Keratinocyte (primary cell): ENCODE results near the gene PKHD1. TPM values are rescaled to one million over a fixed set of nuclear protein-coding genes. Genes with fewer than 3 reads are reported as not detected.

Experiments used
- DNase-seq: peaks from one replicate; pipeline ENCODE4 v3.0.0-alpha.2; 2011; ENCODE audit warnings: low read depth, missing footprints, low spot score
- FAIRE-seq: peaks from 2 replicates; lab custom pipeline; 2011; peaks lifted over from hg19 to GRCh38; lab: Jason Lieb, UNC
- H2AFZ ChIP-seq: 2 replicates; pipeline ENCODE4 v1.6.0; 2012; ENCODE audit warnings: low read length, control low read depth, inconsistent platforms; ENCODE audit not compliant: control insufficient read depth
- H3K27ac ChIP-seq: 2 replicates; pipeline ENCODE4 v1.5.1; 2011; ENCODE audit warnings: low read length; ENCODE audit not compliant: control insufficient read depth, insufficient read depth
- H3K27me3 ChIP-seq: 3 replicates; pipeline ENCODE4 v1.6.0; 2011; ENCODE audit warnings: low read length; ENCODE audit not compliant: control insufficient read depth, insufficient read depth; ENCODE audit errors: extremely low read depth
- H3K36me3 ChIP-seq, 2 experiments: 2 replicates in 1 of 2; 3 replicates in 1 of 2; pipeline ENCODE4 v1.5.1; 2011; ENCODE audit warnings: low read length in 2 of 2, mild to moderate bottlenecking in 1 of 2; ENCODE audit not compliant: control insufficient read depth in 2 of 2, insufficient read depth in 2 of 2; ENCODE audit errors: extremely low read depth in 1 of 2
- H3K4me1 ChIP-seq: 3 replicates; pipeline ENCODE4 v1.5.1; 2011; ENCODE audit warnings: low read length; ENCODE audit not compliant: control insufficient read depth, insufficient read depth; ENCODE audit errors: extremely low read depth
- H3K4me2 ChIP-seq: 3 replicates; pipeline ENCODE4 v1.6.0; 2011; ENCODE audit warnings: low read depth, low read length; ENCODE audit not compliant: control insufficient read depth, insufficient read depth; ENCODE audit errors: extremely low read depth
- H3K4me3 ChIP-seq, 3 experiments: fragments of 200-600 bp in 1 of 3; sonication (generic) in 1 of 3; 2 replicates in 2 of 3; 3 replicates in 1 of 3; pipeline ENCODE4 v1.5.1; 2011 to 2016; ENCODE audit warnings: low read length in 3 of 3, mild to moderate bottlenecking in 3 of 3, control low read depth in 2 of 3, inconsistent platforms in 1 of 3, low read depth in 1 of 3, mixed read lengths in 1 of 3, mixed run types in 1 of 3, moderate library complexity in 1 of 3; ENCODE audit not compliant: control insufficient read depth in 2 of 3, insufficient read depth in 2 of 3; ENCODE audit errors: extremely low read depth in 1 of 3
- H3K79me2 ChIP-seq: 2 replicates; pipeline ENCODE4 v1.6.0; 2012; ENCODE audit warnings: low read length; ENCODE audit not compliant: control insufficient read depth, insufficient read depth
- H3K9ac ChIP-seq: 3 replicates; pipeline ENCODE4 v1.6.0; 2011; ENCODE audit warnings: low read length; ENCODE audit not compliant: control insufficient read depth, insufficient read depth; ENCODE audit errors: extremely low read depth
- H3K9me1 ChIP-seq: 3 replicates; pipeline ENCODE4 v1.6.0; 2011; ENCODE audit warnings: low read length; ENCODE audit not compliant: control insufficient read depth, insufficient read depth; ENCODE audit errors: extremely low read depth
- H3K9me3 ChIP-seq: 2 replicates; pipeline ENCODE4 v1.5.1; 2012; ENCODE audit warnings: low read depth, low read length; ENCODE audit not compliant: control insufficient read depth
- H4K20me1 ChIP-seq: 3 replicates; pipeline ENCODE4 v1.6.0; 2011; ENCODE audit warnings: low read length; ENCODE audit not compliant: control insufficient read depth, insufficient read depth; ENCODE audit errors: extremely low read depth
- EZH2 ChIP-seq: IDR thresholded peaks from one replicate; pipeline ENCODE4 v1.6.1; 2012; ENCODE audit warnings: inconsistent platforms, mild to moderate bottlenecking, low read length, moderate library complexity
- dilution Hi-C: fragments of 300-500 bp; cut with MboI; formaldehyde crosslinking; loops from one replicate; pipeline ENCODE4 v1.7.0; 2020; ENCODE audit warnings: low sequenced_read_pairs; ENCODE audit not compliant: extremely low pct_ligation_motif_present
- polyA plus RNA-seq, 5 experiments: library from polyadenylated mRNA; depleted of rRNA in 3 of 5; stranded (reverse) in 3 of 5; stranded (forward) in 1 of 5; unstranded in 1 of 5; fragments of >200 nt; gene quantifications; 1 replicate in 1 of 5; 2 replicates in 3 of 5; 3 replicates in 1 of 5; pipeline versions ENCODE4 v1.2.1 to v1.2.3, GENCODE V29; 2011 to 2012; ENCODE audit warnings: missing spikeins in 2 of 5, low read depth in 1 of 5, low replicate concordance in 1 of 5
- TF ChIP-seq, protein P1 (sequence below), 3 experiments: IDR thresholded peaks in 1 of 3; conservative IDR thresholded peaks in 1 of 3; optimal IDR thresholded peaks in 1 of 3; 2 replicates in 2 of 3; 3 replicates in 1 of 3; pipeline versions ENCODE3 to v1.5.1; 2011; ENCODE audit warnings: low read length in 3 of 3, mild to moderate bottlenecking in 3 of 3, moderate library complexity in 2 of 3, control low read depth in 1 of 3, inconsistent platforms in 1 of 3; ENCODE audit not compliant: insufficient read depth in 2 of 3; ENCODE audit errors: extremely low read depth in 1 of 3

The PKHD1 gene
- polyA plus RNA-seq, 1 donor (not counting 4 experiments of a cell fraction or from before 2014, with no cell fraction given): under 0.01 TPM

DNA sequence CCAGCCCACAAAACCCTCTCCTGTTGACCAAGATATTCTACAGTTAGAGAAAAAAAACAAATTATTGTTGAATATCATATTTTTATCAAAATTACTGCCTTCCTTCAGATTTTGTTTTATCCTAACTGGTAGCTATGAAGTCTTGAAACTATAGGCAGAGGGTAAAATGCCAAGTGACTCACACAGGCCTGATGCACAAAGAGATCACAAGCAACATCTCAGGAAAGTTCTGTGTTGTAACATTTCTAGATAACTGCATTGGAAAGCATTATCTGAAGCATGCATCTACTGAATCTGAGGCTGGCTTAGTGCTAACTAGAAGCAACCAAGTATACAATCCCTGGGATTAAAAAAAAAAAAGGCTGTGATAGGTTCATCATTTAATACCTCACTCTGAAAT is 134.2 kb downstream of the PKHD1 start:
- no peaks in the 10 kb centered on the region for H4K20me1 ChIP-seq
- dilution Hi-C loops: no loop called here
- no peak overlapping the region for H3K27ac ChIP-seq
- H3K9me1 ChIP-seq: no peaks in the 10 kb centered on the region
- TF ChIP-seq, protein P1, sequence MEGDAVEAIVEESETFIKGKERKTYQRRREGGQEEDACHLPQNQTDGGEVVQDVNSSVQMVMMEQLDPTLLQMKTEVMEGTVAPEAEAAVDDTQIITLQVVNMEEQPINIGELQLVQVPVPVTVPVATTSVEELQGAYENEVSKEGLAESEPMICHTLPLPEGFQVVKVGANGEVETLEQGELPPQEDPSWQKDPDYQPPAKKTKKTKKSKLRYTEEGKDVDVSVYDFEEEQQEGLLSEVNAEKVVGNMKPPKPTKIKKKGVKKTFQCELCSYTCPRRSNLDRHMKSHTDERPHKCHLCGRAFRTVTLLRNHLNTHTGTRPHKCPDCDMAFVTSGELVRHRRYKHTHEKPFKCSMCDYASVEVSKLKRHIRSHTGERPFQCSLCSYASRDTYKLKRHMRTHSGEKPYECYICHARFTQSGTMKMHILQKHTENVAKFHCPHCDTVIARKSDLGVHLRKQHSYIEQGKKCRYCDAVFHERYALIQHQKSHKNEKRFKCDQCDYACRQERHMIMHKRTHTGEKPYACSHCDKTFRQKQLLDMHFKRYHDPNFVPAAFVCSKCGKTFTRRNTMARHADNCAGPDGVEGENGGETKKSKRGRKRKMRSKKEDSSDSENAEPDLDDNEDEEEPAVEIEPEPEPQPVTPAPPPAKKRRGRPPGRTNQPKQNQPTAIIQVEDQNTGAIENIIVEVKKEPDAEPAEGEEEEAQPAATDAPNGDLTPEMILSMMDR (optimal IDR thresholded peaks at IDR 0.05 in 1 of 3, IDR thresholded peaks at IDR 0.05 in 1 of 3, conservative IDR thresholded peaks at IDR 0.05 in 1 of 3; ENCODE audit: extremely low read depth in 1 of 3, insufficient read depth in 2 of 3, low read length in 3 of 3): no peak
- no peak for TF ChIP-seq EZH2
- no peaks in the 10 kb centered on the region for H3K36me3 ChIP-seq
- H3K79me2 ChIP-seq: no peaks in the 10 kb centered on the region
- no peak overlapping the region for H3K4me3 ChIP-seq
- H3K9ac ChIP-seq: no peak overlapping the region
- no peaks in the 10 kb centered on the region for H3K27me3 ChIP-seq
- no peak overlapping the region for H3K4me2 ChIP-seq
- H2AFZ ChIP-seq: no peak overlapping the region
- no peaks in the 10 kb centered on the region for H3K4me1 ChIP-seq
- DNase-seq (no peak), FAIRE-seq (no peak)
- no peaks in the 10 kb centered on the region for H3K9me3 ChIP-seq

DNA sequence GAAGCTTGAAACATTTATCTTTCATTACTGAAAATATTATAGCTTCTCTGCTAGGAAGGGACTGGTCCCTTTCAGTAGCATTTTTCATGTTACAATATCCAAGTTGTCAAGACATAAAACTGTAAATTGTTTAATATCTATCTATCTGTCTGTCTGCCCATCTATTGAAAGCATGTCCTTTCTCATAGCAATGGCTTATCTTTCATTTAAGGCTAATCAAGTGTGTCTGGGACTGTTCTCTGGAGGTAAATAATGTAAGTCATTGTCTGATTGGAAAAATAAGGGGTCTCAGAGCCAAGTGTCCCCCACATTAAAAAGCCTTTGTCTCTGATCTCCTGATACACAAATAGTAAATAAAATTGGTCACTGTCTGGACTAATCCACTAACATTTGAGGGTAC is 135.5 kb downstream of the PKHD1 start:
- Histone ChIP-seq H3K9me1 (no peaks in the 10 kb centered on the region), H3K36me3 (no peaks in the 10 kb centered on the region), H3K4me2 (no peak overlapping the region), H3K4me1 (no peaks in the 10 kb centered on the region), H3K79me2 (no peaks in the 10 kb centered on the region), H3K9ac (no peak overlapping the region), H3K27me3 (no peaks in the 10 kb centered on the region), H3K4me3 (no peak overlapping the region), H2AFZ (no peak overlapping the region), H4K20me1 (no peaks in the 10 kb centered on the region), H3K27ac (no peak overlapping the region), H3K9me3 (no peaks in the 10 kb centered on the region)
- TF ChIP-seq, protein P1 (optimal IDR thresholded peaks at IDR 0.05 in 1 of 3, IDR thresholded peaks at IDR 0.05 in 1 of 3, conservative IDR thresholded peaks at IDR 0.05 in 1 of 3; ENCODE audit: extremely low read depth in 1 of 3, insufficient read depth in 2 of 3, low read length in 3 of 3): no peak
- TF ChIP-seq EZH2: no peak
- dilution Hi-C loops: no loop called here
- FAIRE-seq (no peak), DNase-seq (no peak)
